Measurements from ENCODE around the gene PHLDB1. TPM values are rescaled to one million over a fixed set of nuclear protein-coding genes. Genes with fewer than 3 reads are reported as not detected.

PHLDB1 gene
- total RNA-seq, 1 experiment from 2014 or later, result 37.1 TPM

- no peaks in the 10 kb centered on the region for H3K27me3 Mint-ChIP-seq (ENCODE audit: unreplicated experiment)
- H3K9me3 Mint-ChIP-seq (ENCODE audit: low read depth, unreplicated experiment), result no peaks in the 10 kb centered on the region
- CTCF ChIA-PET, result interaction anchor here (0.6 to 2.0 kb wide), 7 partner anchors 10 to 294 kb away, joined by 3 to 8 read pairs (median 5); no protein-coding TSS in a partner anchor
- DNase-seq, result peak; percentile 76
- TF ChIP-seq CTCF (IDR thresholded peaks at IDR 0.05; ENCODE audit: unreplicated experiment), result no peak
- H3K36me3 Mint-ChIP-seq (ENCODE audit: insufficient read depth, unreplicated experiment), result peaks cover 18% of the 10 kb centered on the region
- no peak overlapping the region for H3K27ac Mint-ChIP-seq (ENCODE audit: unreplicated experiment)
- BruUV-seq (replicated peaks), result no TSS peak
- H3K4me3 Mint-ChIP-seq (ENCODE audit: low read depth, unreplicated experiment), result peak overlapping the region; percentile 43
- H3K4me1 Mint-ChIP-seq (ENCODE audit: low read depth, unreplicated experiment), result no peaks in the 10 kb centered on the region
- intact Hi-C loops (cut with micrococcal nuclease; ENCODE audit: unreplicated experiment), result no loop called here
These were observed 27.2 kb downstream of the PHLDB1 start for GRCh38 chr11:118634431-118635236.

- no peak for DNase-seq
- CTCF ChIA-PET, result interaction anchor here (0.9 to 2.0 kb wide), 5 partner anchors 10 to 40 kb away, joined by 3 to 8 read pairs (median 5); no protein-coding TSS in a partner anchor
- Mint-ChIP-seq H3K36me3 (ENCODE audit: insufficient read depth, unreplicated experiment) (peaks cover 18% of the 10 kb centered on the region), H3K4me1 (ENCODE audit: low read depth, unreplicated experiment) (no peaks in the 10 kb centered on the region), H3K4me3 (ENCODE audit: low read depth, unreplicated experiment) (no peak overlapping the region), H3K27me3 (ENCODE audit: unreplicated experiment) (no peaks in the 10 kb centered on the region), H3K27ac (ENCODE audit: unreplicated experiment) (no peak overlapping the region), H3K9me3 (ENCODE audit: low read depth, unreplicated experiment) (no peaks in the 10 kb centered on the region)
- intact Hi-C loops (cut with micrococcal nuclease; ENCODE audit: unreplicated experiment), result no loop called here
- BruUV-seq (replicated peaks), result no TSS peak
- no peak for TF ChIP-seq CTCF (IDR thresholded peaks at IDR 0.05; ENCODE audit: unreplicated experiment)
These were observed 27.8 kb downstream of the PHLDB1 start for GRCh38 chr11:118635237-118635591.

DNA sequence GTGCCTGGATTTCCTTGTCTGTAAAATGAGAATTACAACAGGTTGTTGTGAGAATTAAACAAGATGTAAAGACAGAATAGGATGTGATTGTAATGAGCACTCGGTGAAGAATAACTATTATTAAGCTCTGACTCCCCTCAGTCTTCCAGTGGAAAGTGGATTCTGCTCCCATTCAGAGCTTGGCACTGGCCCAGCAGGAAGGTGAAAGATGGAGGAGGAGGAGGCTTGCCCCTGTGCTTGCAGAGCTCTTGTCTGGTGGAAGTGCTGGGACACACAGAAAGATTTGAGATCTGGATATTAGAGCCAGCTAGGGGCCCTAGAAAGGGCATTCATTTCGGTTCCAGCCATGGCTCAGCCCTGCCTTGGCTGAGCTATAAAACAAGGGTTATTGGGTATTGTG lies 28.2 kb downstream of the PHLDB1 start:
- intact Hi-C loops (cut with micrococcal nuclease; ENCODE audit: unreplicated experiment), result no loop called here
- DNase-seq, result no peak
- Mint-ChIP-seq H3K9me3 (ENCODE audit: low read depth, unreplicated experiment) (no peaks in the 10 kb centered on the region), H3K27ac (ENCODE audit: unreplicated experiment) (no peak overlapping the region), H3K27me3 (ENCODE audit: unreplicated experiment) (no peaks in the 10 kb centered on the region), H3K4me1 (ENCODE audit: low read depth, unreplicated experiment) (no peaks in the 10 kb centered on the region), H3K4me3 (ENCODE audit: low read depth, unreplicated experiment) (no peak overlapping the region), H3K36me3 (ENCODE audit: insufficient read depth, unreplicated experiment) (peaks cover 18% of the 10 kb centered on the region)
- CTCF ChIA-PET, result interaction anchor here (1.0 to 2.0 kb wide), 2 partner anchors 11 to 41 kb away, joined by 5 read pairs; no protein-coding TSS in a partner anchor
- no peak for TF ChIP-seq CTCF (IDR thresholded peaks at IDR 0.05; ENCODE audit: unreplicated experiment)
- BruUV-seq (replicated peaks), result no TSS peak

DNA sequence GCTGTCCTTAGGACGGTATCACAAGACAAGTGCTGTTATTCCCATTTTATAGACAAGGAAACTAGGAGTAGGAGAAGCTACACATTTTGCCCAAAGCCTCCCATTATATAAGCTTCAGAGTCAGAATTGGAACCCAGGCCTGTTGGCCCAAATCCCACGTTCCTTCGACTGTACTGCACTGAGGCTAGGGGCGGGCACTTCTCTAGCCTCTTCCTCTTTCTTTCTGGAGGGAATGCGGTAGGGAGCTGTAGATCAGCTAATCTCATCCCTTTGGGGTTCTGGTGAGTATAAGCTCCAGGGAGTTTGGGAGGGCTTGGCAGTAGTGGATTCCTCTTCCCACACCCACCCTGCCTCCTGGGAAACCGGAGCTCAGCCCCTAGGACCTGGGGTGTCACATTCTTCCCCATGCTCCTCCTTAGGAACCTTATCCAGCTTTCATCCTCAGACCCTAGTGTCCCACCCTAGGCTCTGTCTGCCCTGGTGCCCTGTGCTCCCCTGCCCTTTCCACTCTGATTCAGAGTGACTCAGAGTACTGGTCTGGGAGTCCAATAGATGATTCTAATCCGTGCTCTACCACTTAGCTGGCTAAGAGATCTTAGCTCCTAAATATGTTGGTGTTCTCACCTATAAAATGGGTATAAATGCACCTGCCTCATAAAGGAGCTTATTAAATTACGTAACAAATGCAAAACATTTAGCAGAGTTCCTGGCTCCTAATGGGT lies 29.3 kb downstream of the PHLDB1 start:
- no TSS peak for BruUV-seq (replicated peaks)
- intact Hi-C loops (cut with micrococcal nuclease; ENCODE audit: unreplicated experiment), result no loop called here
- Mint-ChIP-seq H3K27ac (ENCODE audit: unreplicated experiment) (no peak overlapping the region), H3K27me3 (ENCODE audit: unreplicated experiment) (no peaks in the 10 kb centered on the region), H3K4me3 (ENCODE audit: low read depth, unreplicated experiment) (no peak overlapping the region), H3K36me3 (ENCODE audit: insufficient read depth, unreplicated experiment) (peaks cover 22% of the 10 kb centered on the region), H3K4me1 (ENCODE audit: low read depth, unreplicated experiment) (peaks cover 5% of the 10 kb centered on the region), H3K9me3 (ENCODE audit: low read depth, unreplicated experiment) (no peaks in the 10 kb centered on the region)
- no peak for DNase-seq
- no peak for TF ChIP-seq CTCF (IDR thresholded peaks at IDR 0.05; ENCODE audit: unreplicated experiment)
- CTCF ChIA-PET, result interaction anchor here (0.5 kb wide), 1 partner anchor 25 kb away, joined by 3 read pairs; no protein-coding TSS in a partner anchor
